GM18858 (cell line): ENCODE data around the gene IL34.
"Not testable (repeated sequence)": the region's sequence is repeated elsewhere in the genome, so short reads cannot be mapped to it uniquely, and the experiment has no call there.

ENCODE experiments used
- ATAC-seq: cut with Tn5 transposase; IDR thresholded peaks from one replicate; pipeline ENCODE4 v1.9.1; 2021; ENCODE audit not compliant: unreplicated experiment

The IL34 gene

DNA sequence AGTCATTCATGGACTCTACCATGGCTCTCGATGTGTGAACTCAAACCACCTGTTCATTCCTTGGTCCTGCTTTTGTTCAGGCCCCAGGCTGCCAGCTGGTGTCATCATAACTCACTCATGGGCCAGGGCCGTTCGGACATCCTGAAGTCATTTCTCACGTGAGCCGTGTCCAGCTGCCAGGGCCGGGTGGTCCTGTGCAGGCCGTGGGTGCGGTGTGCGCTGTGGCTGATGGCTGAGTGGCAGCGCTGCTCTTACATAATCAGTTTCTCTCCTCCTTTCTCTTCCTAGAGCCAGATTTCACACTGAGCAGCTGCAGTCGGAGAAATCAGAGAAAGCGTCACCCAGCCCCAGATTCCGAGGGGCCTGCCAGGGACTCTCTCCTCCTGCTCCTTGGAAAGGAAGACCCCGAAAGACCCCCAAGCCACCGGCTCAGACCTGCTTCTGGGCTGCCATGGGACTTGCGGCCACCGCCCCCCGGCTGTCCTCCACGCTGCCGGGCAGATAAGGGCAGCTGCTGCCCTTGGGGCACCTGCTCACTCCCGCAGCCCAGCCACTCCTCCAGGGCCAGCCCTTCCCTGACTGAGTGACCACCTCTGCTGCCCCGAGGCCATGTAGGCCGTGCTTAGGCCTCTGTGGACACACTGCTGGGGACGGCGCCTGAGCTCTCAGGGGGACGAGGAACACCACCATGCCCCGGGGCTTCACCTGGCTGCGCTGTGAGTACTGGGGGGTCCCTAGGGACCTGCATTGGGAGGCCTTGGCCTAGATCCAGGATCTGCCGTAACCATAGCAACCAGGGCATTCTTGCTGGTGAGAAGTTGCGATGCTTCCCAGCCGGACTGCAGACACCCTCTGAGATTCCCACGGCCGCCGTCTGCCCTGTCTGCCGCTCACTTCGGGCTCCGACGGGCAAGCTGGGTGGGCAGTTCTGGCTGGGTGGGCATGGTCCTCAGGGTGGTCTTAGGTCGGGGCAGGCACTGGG, at the start of gene IL34:
TSS of gene IL34 (plus strand) at position 300 of the 982 bp plus-strand sequence. CDS start at position 689, 389 bp downstream.
- no peak for ATAC-seq

GRCh38 chr16:70597135-70597835, 49.1 kb upstream of the IL34 start:
- ATAC-seq: no peak

- no peak for ATAC-seq
Measured at GRCh38 chr16:70598937-70599503, 47.3 kb upstream of the IL34 start.

GRCh38 chr16:70600730-70601129, 45.6 kb upstream of the IL34 start:
- ATAC-seq: no peak

DNA sequence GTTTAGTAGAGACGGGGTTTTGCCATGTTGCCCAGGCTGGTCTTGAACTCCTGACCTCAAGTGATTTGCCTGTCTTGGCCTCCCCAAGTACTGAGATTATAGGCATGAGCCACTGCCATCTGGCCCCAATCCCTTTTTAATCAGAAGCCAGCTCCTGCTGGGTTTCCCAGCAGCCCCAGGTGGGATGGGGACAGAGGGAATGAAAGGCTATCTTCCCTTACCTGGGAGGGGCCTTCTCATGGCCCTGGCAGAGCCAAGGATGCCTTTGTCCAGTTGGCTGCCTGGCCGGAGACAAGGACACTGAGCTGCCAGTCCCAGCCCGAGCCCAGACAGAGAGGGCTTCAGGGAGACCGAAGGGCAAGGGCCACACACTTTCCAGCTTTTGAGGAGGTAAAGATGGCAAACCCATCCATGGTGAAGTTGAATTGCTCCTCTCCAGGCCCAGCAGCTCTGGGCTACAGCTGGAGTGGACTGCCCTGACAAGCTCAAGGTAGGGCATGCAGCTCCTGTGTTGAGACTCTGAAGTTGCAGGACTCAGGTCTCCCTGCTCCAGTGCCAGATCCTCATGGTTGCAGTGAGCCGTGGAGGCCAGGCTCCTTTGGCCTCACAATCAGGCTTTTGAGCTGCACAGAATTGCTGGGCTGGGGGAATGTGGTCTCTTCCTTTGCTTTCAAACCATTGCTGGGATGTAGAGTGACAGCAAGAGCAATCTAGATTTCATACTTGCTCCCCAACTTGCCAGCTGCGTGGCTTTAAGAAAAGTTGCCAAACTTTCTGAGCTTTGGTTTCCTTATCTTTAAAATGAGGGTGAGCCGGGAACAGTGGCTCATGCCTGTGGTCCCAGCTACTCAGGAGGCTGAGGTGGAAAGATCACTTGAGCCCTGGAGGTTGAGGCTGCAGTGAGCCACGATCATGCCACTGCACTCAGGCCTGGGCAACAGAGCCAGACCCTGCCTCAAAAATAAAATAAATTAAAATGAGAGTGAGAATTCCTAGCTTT, 44.5 kb upstream of the IL34 start:
- ATAC-seq: no peak

GRCh38 chr16:70602831-70603230, 43.5 kb upstream of the IL34 start:
- ATAC-seq: no peak

DNA sequence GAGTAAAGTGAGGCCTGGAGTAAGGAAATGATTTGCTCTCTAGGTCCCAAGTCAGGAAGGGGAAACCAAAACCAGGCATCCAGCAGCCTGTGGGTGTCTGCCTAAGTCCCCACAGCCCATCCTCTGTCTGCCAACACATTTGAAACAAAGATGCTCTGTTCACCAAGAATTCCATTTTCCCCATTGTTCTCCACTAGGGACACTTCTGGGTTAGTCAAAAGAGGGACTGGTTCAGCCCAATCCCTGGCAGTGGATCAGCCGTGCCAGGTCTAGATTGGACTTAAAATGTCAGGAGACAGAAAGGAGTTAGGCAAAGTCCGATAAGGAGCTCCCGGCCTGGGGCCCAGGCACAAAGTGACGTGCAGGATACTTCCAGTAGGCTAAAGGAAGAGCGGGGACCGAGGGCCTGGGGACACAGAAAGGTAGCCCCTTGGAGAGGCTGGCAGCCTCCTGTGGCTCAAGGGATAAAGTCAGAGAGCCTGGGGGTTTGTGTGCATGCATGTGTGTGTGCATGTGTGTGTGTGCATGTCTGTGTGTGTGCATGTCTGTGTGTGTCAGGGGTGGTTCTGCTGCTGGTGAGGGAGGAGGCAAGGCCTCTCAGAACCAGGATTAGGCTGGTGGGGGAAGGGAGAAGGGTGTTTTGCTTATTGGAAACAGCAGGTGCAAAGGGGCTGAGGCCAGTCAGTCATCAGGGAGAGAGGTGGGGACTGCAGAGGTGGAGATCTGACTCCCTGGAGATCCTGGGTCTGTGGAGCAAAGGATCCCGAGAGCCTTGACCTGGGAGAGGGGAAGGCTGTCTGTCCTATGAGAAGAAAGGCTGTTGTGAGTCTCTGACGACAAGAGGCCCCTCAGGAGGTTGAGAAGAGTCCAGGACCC, 41.7 kb upstream of the IL34 start:
- no peak for ATAC-seq

GRCh38 chr16:70605283-70605657, 41.1 kb upstream of the IL34 start:
- ATAC-seq: no peak

DNA sequence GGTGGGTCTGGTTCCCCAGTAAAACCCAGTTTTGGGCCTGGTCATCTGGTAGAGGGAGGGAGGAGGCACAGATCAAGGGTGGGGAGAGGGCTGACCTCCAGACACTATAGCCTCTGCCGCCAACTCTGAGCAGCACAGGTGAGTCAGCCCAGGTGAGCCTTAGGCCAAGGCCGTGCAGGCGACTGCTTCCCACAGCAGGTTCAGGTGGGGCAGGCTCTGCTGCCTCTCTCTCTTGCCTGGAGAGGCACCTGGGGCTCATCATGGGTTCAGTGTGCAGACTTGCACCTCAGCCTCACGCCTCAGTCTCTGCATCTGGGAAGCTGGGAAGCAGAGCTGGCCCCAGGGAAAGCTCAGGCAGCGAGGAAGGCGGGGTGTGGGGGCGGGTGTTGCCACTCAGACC, 37.8 kb upstream of the IL34 start:
- no peak for ATAC-seq

DNA sequence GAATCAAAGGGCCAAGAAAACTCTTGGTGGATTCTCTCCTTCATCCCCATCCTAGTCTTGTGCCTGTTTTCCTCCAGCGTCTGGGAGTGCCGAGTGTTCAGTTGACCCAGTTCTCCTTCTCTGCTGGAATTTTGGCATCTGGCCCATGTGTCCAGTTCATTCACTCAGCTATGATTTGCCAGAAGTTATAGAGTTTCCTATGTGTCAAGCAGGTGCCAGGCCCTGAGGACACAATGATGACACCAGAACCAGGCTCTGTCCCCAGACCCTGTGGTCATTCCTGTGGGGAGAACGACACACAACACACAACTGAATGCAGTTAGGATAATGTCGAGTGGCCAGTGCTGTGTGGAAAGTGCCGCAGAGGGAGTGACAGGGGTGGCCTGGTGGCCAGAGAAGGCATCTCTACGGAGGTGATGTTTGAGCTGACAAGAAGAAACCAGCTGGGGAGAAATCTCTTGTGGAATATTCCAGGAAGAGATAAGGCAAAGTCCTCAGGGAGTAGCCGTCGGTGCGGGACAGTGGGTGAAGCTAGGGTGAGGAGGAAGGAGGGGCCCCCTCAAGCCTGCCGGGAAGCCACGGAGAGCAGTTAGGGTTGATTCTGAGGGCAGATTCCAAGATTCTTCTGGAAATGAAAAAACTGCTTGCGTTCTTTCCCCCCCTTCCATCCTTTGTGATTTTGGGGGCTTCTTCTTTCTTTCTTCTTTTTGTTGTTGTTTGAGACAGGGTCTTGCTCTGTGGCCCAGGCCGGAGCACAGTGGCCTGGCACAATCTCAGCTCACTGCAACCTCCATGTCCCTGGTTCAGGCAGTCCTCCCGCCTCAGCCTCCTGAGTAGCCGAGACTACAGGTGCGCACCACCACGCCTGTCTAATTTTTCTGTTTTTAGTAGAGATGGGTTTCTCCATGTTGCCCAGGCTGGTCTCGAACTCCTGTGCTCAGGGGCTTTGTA, 35.8 kb upstream of the IL34 start:
- no peak for ATAC-seq

- ATAC-seq: no peak
Measured at GRCh38 chr16:70611224-70611598, 35.1 kb upstream of the IL34 start.

DNA sequence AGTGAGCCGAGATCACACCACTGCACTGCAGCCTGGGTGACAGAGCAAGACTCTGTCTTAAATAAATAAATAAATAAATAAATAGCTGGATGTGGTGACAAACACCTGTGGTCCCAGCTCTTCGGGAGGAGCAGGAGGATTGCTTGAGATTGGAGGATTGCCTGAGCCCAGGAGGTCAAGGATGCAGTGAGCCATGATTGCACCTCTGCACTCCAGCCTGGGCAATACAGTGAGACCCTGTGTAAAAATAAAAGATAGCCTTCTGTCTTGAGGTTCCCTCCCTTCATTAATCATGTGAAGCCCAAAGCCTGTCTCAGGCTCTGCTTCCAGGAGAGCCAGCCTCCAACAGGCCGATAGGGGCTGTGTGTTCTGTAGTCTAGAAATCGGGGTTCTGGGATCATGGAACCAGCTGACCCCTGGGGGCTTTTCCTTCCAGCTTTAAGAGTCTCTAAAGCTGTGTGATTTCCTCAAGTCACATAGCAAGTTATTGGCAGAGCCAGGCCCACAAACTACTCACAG, 34.5 kb upstream of the IL34 start:
- no peak for ATAC-seq

GRCh38 chr16:70612931-70613330, 33.4 kb upstream of the IL34 start:
- ATAC-seq: no peak

- no peak for ATAC-seq
Measured at GRCh38 chr16:70614208-70614951, 32.0 kb upstream of the IL34 start.

DNA sequence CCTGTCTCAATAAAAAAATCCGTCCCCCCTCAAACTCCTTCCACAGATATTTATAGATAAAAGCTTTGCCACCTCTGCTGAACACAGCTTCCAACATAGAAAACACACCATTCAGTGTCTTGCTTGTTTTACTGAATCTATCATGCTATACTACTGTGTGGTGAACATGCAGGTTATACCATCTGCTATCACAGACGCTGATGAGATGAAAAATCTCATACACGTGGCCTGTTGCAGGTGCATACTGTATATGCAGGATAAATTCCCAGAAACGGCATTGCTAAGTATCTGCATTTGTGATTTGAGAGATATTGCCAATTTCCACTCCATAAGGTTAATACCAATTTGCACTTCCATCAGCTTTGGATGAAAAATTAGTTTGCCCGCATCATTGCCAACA, 30.4 kb upstream of the IL34 start:
- no peak for ATAC-seq

DNA sequence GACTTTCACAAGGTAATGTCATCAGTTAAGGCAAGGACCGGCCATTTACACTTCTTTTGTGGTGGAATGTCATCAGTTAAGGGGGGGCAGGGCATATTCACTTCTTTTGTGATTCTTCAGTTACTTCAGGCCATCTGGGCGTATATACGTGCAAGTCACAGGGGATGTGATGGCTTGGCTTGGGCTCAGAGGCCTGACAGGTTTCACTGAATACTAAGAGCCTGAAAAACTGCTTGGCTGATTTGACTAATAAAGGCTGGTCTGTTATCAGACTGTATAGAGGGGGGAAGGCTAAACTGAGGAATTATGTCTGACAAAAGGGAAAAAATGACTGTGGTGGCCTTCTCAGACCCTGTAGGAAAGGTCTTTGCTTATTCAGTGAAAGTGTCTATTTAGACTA, 24.5 kb upstream of the IL34 start:
- ATAC-seq: not testable (repeated sequence)

- no peak for ATAC-seq
Measured at GRCh38 chr16:70627696-70628095, 18.7 kb upstream of the IL34 start.
